Measurements from ENCODE around the gene SRBD1. TPM values are rescaled to one million over a fixed set of nuclear protein-coding genes. Genes with fewer than 3 reads are reported as not detected.
A peak's percentile ranks its signal among the peaks of the same experiment; 100 is the strongest.

The SRBD1 gene
- total and polyA plus RNA-seq, 5 donors: 4.2 to 13.6 (median 13.0) TPM

DNA sequence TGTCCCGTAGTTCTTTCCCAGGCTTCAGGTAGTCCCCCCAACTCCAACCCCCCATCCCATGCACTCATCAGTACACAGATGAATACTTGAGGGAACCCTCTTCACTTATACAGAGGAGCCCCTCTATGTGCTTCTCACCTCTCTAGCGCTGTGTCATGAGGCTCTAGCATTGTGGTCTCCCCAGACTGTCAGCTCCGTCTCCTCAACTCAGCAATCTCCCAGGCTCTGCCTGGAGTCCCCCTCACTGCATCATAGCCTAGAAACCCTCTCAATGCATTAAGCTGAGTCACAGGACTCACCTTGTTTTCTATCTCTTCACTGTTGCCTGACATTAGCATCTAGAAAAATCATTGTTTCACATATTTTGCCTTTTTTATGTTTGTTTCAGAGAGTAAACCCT lies 20.3 kb upstream of the SRBD1 start:
- Histone ChIP-seq H3K27me3 (ENCODE audit: control insufficient read depth, insufficient read depth) (no peaks in the 10 kb centered on the region), H3K9me3 (ENCODE audit: control insufficient read depth, low read length) (no peaks in the 10 kb centered on the region), H3K4me3 (ENCODE audit: low read length) (no peak overlapping the region), H3K27ac (ENCODE audit: low read length) (no peak overlapping the region), H3K4me1 (ENCODE audit: control insufficient read depth, insufficient read depth, low read length) (no peaks in the 10 kb centered on the region)
- ATAC-seq (no peak), DNase-seq (no peak)
- intact Hi-C loops (cut with DNase I): no loop called here
- 92% methylated on average over 3 of the region's 3 CpGs for WGBS

DNA sequence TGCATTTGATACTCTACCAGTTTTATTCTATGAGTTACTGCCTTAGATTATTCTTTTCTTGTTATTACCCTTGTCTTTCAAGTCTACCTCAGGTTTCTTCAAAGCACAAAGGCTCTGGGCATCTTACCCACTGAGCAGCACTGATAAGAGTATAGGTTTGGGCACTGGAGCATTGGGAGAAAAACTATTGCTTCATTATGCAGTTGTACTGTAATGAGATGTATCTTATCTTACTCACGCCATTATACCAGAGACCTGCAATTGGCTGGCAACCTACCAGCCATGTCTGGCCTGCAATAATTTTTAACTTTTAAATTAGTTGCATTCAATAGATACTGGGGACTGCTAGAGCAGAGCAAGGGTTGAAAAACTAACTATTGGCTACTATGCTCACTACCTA lies 18.9 kb upstream of the SRBD1 start:
- no peaks in the 10 kb centered on the region for H3K9me3 ChIP-seq (ENCODE audit: control insufficient read depth, low read length)
- intact Hi-C loops (cut with DNase I): no loop called here
- no peak for ATAC-seq
- H3K27me3 ChIP-seq (ENCODE audit: control insufficient read depth, insufficient read depth): no peaks in the 10 kb centered on the region
- DNase-seq: no peak
- 86% methylated on average over 1 of the region's 1 CpG for WGBS
- no peak overlapping the region for H3K27ac ChIP-seq (ENCODE audit: low read length)
- no peak overlapping the region for H3K4me3 ChIP-seq (ENCODE audit: low read length)
- H3K4me1 ChIP-seq (ENCODE audit: control insufficient read depth, insufficient read depth, low read length): no peaks in the 10 kb centered on the region

DNA sequence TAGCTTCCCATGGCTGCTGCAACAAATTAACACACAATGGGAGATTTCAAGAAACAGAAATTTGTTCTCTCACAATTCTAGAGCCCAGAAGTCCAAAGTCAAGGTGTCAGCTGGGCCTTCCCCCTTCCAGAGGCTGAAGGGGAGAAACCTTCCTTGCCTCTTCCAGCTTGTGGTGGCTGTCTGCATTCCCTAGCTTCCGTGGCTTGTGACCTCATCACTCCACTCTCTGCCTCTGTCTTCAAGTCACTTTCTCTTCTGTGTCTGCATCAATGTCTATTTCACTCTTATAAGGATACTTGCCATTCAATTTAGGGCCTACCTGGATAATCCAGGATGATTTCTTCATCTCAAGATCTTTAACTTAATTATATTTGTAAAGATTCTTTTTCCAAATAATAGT lies 16.8 kb upstream of the SRBD1 start:
- WGBS: 84% methylated on average over 1 of the region's 1 CpG
- Histone ChIP-seq H3K4me1 (ENCODE audit: control insufficient read depth, insufficient read depth, low read length) (no peaks in the 10 kb centered on the region), H3K9me3 (ENCODE audit: control insufficient read depth, low read length) (no peaks in the 10 kb centered on the region), H3K27ac (ENCODE audit: low read length) (no peak overlapping the region), H3K4me3 (ENCODE audit: low read length) (no peak overlapping the region), H3K27me3 (ENCODE audit: control insufficient read depth, insufficient read depth) (no peaks in the 10 kb centered on the region)
- intact Hi-C loops (cut with DNase I): no loop called here
- DNase-seq (no peak), ATAC-seq (no peak)

- 71% methylated on average over 8 of the region's 8 CpGs for WGBS
- no peaks in the 10 kb centered on the region for H3K9me3 ChIP-seq (ENCODE audit: control insufficient read depth, low read length)
- intact Hi-C loops (cut with DNase I): no loop called here
- no peaks in the 10 kb centered on the region for H3K4me1 ChIP-seq (ENCODE audit: control insufficient read depth, insufficient read depth, low read length)
- H3K27ac ChIP-seq (ENCODE audit: low read length): no peak overlapping the region
- ATAC-seq: peak in 1 of 2 donors; percentile 13
- DNase-seq: no peak
- no peaks in the 10 kb centered on the region for H3K27me3 ChIP-seq (ENCODE audit: control insufficient read depth, insufficient read depth)
- H3K4me3 ChIP-seq (ENCODE audit: low read length): no peak overlapping the region
These were observed 15.5 kb upstream of the SRBD1 start for GRCh38 chr2:45626387-45627221.

- H3K9me3 ChIP-seq (ENCODE audit: control insufficient read depth, low read length): no peaks in the 10 kb centered on the region
- DNase-seq: no peak
- intact Hi-C loops (cut with DNase I): no loop called here
These were observed 14.8 kb upstream of the SRBD1 start for GRCh38 chr2:45625824-45626223.

GRCh38 chr2:45623098-45623497 lies 12.0 kb upstream of the SRBD1 start:
- H3K27ac ChIP-seq (ENCODE audit: low read length): no peak overlapping the region
- no peak for ATAC-seq
- no peak for DNase-seq
- no peak overlapping the region for H3K4me3 ChIP-seq (ENCODE audit: low read length)
- WGBS: 80% methylated on average over 3 of the region's 3 CpGs
- H3K27me3 ChIP-seq (ENCODE audit: control insufficient read depth, insufficient read depth): no peaks in the 10 kb centered on the region
- intact Hi-C loops (cut with DNase I): no loop called here
- no peaks in the 10 kb centered on the region for H3K9me3 ChIP-seq (ENCODE audit: control insufficient read depth, low read length)
- H3K4me1 ChIP-seq (ENCODE audit: control insufficient read depth, insufficient read depth, low read length): no peaks in the 10 kb centered on the region

More at GRCh38 chr2:45625824-45626223, 14.8 kb upstream of the SRBD1 start:
- Histone ChIP-seq H3K4me3 (ENCODE audit: low read length) (no peak overlapping the region), H3K27me3 (ENCODE audit: control insufficient read depth, insufficient read depth) (no peaks in the 10 kb centered on the region), H3K4me1 (ENCODE audit: control insufficient read depth, insufficient read depth, low read length) (no peaks in the 10 kb centered on the region), H3K27ac (ENCODE audit: low read length) (no peak overlapping the region)
- ATAC-seq: no peak

DNA sequence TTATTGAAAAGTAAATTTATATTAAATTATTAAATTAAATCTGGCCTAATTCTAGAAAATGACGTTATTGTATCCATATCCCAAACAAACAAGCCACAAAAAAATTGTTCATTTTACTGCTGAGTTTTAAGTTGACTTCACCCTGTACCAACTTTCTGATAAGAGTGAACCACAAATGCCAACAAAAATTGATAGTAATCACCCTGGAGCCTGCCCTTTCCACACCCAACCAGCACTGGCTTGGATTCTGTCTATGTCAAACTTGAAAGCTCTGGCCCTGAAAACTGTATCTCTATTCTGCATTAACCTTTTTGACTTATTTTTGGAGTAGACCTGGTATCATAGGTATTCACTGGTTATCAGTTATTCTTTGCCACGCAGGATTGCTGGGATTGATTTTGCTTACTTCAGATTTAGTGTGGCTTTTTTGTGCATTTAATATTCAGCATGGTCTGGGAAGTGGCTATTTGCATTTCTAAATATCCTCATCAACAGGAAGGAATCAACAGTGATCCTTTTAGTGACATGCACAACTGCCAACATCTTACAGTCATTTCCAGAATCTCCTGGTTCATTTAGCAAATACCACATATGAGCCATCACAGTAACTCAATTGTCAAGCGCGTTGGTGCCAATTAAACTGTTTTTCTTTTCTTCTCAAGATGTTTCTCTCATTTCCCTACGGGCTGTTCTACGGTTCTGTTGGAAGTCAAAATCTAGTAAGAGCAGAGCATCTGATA lies 11.4 kb upstream of the SRBD1 start:
- WGBS: 88% methylated on average over 6 of the region's 6 CpGs
- ATAC-seq: no peak
- Histone ChIP-seq H3K4me1 (ENCODE audit: control insufficient read depth, insufficient read depth, low read length) (no peaks in the 10 kb centered on the region), H3K9me3 (ENCODE audit: control insufficient read depth, low read length) (no peaks in the 10 kb centered on the region), H3K27ac (ENCODE audit: low read length) (no peak overlapping the region), H3K27me3 (ENCODE audit: control insufficient read depth, insufficient read depth) (no peaks in the 10 kb centered on the region), H3K4me3 (ENCODE audit: low read length) (no peak overlapping the region)
- intact Hi-C loops (cut with DNase I): no loop called here
- no peak for DNase-seq

DNA sequence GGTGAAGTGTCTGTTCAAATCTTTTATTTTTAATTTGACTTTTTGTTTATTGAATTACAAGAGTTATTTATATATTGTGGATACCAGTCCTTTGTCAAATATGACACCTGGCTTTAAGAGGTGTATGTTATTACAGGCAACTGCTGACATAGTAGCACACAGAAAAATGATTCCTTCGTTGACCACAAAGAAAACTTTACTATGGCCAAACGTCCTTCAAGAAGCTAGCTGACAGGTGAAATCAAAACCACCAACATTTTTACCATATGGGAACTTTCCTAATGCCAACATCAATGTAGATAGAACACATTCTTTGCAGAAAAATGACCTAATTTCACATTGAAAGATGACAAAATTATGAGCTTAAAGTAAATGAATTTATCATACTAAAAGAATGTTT lies 6.4 kb upstream of the SRBD1 start:
- intact Hi-C loops (cut with DNase I): no loop called here
- WGBS: 60% methylated on average over 2 of the region's 2 CpGs
- H3K9me3 ChIP-seq (ENCODE audit: control insufficient read depth, low read length): no peaks in the 10 kb centered on the region
- H3K27me3 ChIP-seq (ENCODE audit: control insufficient read depth, insufficient read depth): no peaks in the 10 kb centered on the region
- ATAC-seq (no peak), DNase-seq (no peak)
- H3K4me1 ChIP-seq (ENCODE audit: control insufficient read depth, insufficient read depth, low read length): no peaks in the 10 kb centered on the region
- no peak overlapping the region for H3K4me3 ChIP-seq (ENCODE audit: low read length)
- no peak overlapping the region for H3K27ac ChIP-seq (ENCODE audit: low read length)

- ATAC-seq: no peak
These were observed 5.8 kb upstream of the SRBD1 start for GRCh38 chr2:45616658-45617411.

GRCh38 chr2:45614871-45615415 lies 3.9 kb upstream of the SRBD1 start:
- Histone ChIP-seq H3K9me3 (ENCODE audit: control insufficient read depth, low read length) (no peaks in the 10 kb centered on the region), H3K4me1 (ENCODE audit: control insufficient read depth, insufficient read depth, low read length) (no peaks in the 10 kb centered on the region), H3K27ac (ENCODE audit: low read length) (no peak overlapping the region), H3K4me3 (ENCODE audit: low read length) (no peak overlapping the region), H3K27me3 (ENCODE audit: control insufficient read depth, insufficient read depth) (no peaks in the 10 kb centered on the region)
- WGBS: 75% methylated on average over 3 of the region's 3 CpGs
- intact Hi-C loops (cut with DNase I): no loop called here
- DNase-seq (no peak), ATAC-seq (no peak)

More at GRCh38 chr2:45616658-45617411, 5.8 kb upstream of the SRBD1 start:
- Histone ChIP-seq H3K4me1 (ENCODE audit: control insufficient read depth, insufficient read depth, low read length) (no peaks in the 10 kb centered on the region), H3K4me3 (ENCODE audit: low read length) (no peak overlapping the region), H3K9me3 (ENCODE audit: control insufficient read depth, low read length) (no peaks in the 10 kb centered on the region), H3K27me3 (ENCODE audit: control insufficient read depth, insufficient read depth) (no peaks in the 10 kb centered on the region), H3K27ac (ENCODE audit: low read length) (no peak overlapping the region)
- intact Hi-C loops (cut with DNase I): no loop called here
- WGBS: 52% methylated on average over 4 of the region's 4 CpGs
- DNase-seq: no peak

DNA sequence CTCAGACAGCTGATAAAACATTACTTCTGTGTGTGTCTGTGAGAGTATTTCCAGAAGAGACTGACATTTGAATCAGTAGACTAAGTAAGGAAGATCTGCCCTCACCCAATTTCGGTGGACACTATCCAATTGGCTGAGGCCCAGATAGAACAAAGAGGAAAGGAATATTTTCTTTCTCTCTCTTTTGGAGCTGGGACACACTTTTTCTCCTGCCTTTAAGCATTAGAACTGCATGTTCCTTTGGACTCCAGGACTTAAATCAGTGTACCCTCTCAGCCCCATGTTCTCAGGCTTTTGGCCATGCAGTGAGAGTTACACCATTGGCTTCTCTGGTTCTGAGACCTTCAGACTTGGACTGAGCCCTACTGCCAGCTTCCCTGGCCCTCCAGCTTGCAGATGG lies 3.3 kb upstream of the SRBD1 start:
- no peak for DNase-seq
- Histone ChIP-seq H3K4me3 (ENCODE audit: low read length) (no peak overlapping the region), H3K4me1 (ENCODE audit: control insufficient read depth, insufficient read depth, low read length) (no peaks in the 10 kb centered on the region), H3K27ac (ENCODE audit: low read length) (peak overlapping the region; percentile 6), H3K9me3 (ENCODE audit: control insufficient read depth, low read length) (no peaks in the 10 kb centered on the region), H3K27me3 (ENCODE audit: control insufficient read depth, insufficient read depth) (no peaks in the 10 kb centered on the region)
- intact Hi-C loops (cut with DNase I): no loop called here
- WGBS: 48% methylated on average over 1 of the region's 1 CpG
- no peak for ATAC-seq
